Left lung (tissue), 10 donors: ENCODE measurements around the gene TFAP2E. TPM values are rescaled to one million over a fixed set of nuclear protein-coding genes. Genes with fewer than 3 reads are reported as not detected.

ENCODE experiments used
- ATAC-seq: fragments of 200-7000 bp; cut with Tn5 transposase; one replicate; pipeline ENCODE4 v1.9.1; 2020; ENCODE audit warnings: moderate library complexity
- DNase-seq, 4 donors: peaks; one replicate each; pipeline ENCODE4 v3.0.0-alpha.2; 2013 to 2020
- H3K27ac ChIP-seq, 2 donors: fragments of 200-600 bp; sonication (generic) in 1 of 2; one replicate each; pipeline versions ENCODE4 v1.5.0 to v1.8.0; 2020 to 2021
- H3K27me3 ChIP-seq, 2 donors: fragments of 200-600 bp; sonication (generic) in 1 of 2; one replicate each; pipeline versions ENCODE4 v1.5.0 to v1.8.0; 2020 to 2021
- H3K36me3 ChIP-seq, 2 donors: fragments of 200-600 bp; sonication (generic) in 1 of 2; one replicate each; pipeline versions ENCODE4 v1.5.0 to v1.8.0; 2020 to 2021
- H3K4me1 ChIP-seq, 2 donors: fragments of 200-600 bp; one replicate each; pipeline ENCODE4 v1.8.0; 2021
- H3K4me3 ChIP-seq, 2 donors: fragments of 200-600 bp; sonication (generic) in 1 of 2; one replicate each; pipeline versions ENCODE4 v1.5.0 to v1.8.0; 2020 to 2021; ENCODE audit warnings: mild to moderate bottlenecking in 1 of 2
- H3K9me3 ChIP-seq, 2 donors: fragments of 200-600 bp; sonication (generic) in 1 of 2; one replicate each; pipeline versions ENCODE4 v1.5.0 to v1.8.0; 2020 to 2021
- CTCF ChIP-seq, 2 donors: fragments of 200-600 bp; sonication (generic) in 1 of 2; IDR thresholded peaks; one replicate each; pipeline versions ENCODE4 v1.5.0 to v1.8.0; 2021; ENCODE audit warnings: antibody characterized with exemption in 2 of 2
- intact Hi-C, 2 donors: fragments of 100-400 bp; cut with DNase I; formaldehyde crosslinking; loops; one replicate each; pipeline versions ENCODE4 v1.11.2 to v1.14.2; 2022
- polyA plus RNA-seq, 6 donors: library from polyadenylated mRNA; unstranded; fragments of 120-200 nt; gene quantifications; one replicate each; pipeline ENCODE4 v1.2.1, GENCODE V29; 2013; ENCODE audit not compliant: insufficient read length in 6 of 6
- total RNA-seq, 2 donors: library from RNA; stranded (reverse); fragmentation: NEBNext Ultra II Directional; extraction: Animal tissue kit (Norgen Biotek cat#: 25700); gene quantifications; one replicate each; pipeline ENCODE4 v1.2.1, GENCODE V29; 2021
- donor health status: DM: no; HTN: yes; CAD: no.
- donor health status: DM: no; HTN: no; CAD: no.

Gene TFAP2E
- total and polyA plus RNA-seq, 8 donors = 1.3 to 7.4 (median 3.5) TPM

DNA sequence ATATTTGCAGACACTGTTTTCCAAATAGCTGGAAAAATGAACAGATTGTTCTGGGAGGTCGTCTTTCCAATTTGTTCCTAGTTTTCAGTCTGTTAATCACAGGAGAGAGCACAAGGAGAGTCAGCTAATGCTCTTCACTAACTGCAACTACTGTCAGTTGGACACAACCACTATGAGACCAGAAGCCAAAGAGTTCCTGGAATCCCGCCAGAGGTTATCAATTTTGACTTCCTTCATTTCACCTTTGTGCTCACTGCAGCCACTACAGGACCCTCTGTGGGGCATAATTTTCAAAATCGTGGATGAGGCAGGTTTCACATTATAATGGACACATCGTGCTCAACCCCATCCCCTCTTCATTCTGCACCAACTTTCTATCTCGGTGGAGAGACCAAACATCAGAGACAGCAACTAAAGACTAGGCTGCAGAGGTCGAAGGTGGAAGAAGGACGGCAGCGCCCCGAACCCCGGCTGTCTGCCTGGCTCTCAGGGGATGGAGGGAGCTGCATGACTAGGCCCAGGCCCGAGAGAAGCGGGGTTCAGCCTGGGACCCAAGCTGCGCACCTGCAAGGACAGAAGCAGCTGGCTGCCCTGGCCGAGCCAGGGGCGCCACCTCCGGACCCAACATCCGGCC lies 16.5 kb upstream of the TFAP2E start:
- no peak for TF ChIP-seq CTCF (IDR thresholded peaks at IDR 0.05)
- Histone ChIP-seq H3K4me3 (peak overlapping the region; percentile 73 to 89), H3K27ac (peak overlapping the region; percentile 94 to 99), H3K36me3 (peaks cover 0 to 36% of the 10 kb centered on the region in 2 donors), H3K27me3 (no peaks in the 10 kb centered on the region), H3K4me1 (peaks cover 18 to 71% of the 10 kb centered on the region in 2 donors), H3K9me3 (no peaks in the 10 kb centered on the region)
- intact Hi-C loops = no loop called here
- DNase-seq (no peak), ATAC-seq (no peak)

GRCh38 chr1:35557118-35557610 lies 15.9 kb upstream of the TFAP2E start, which contains the start of gene KIAA0319L:
Gene KIAA0319L, minus strand, starts transcription at chr1:35557403. Its CDS starts 2,912 bp downstream, at chr1:35554491.
- no peaks in the 10 kb centered on the region for H3K9me3 ChIP-seq
- no peaks in the 10 kb centered on the region for H3K27me3 ChIP-seq
- no peak for TF ChIP-seq CTCF (IDR thresholded peaks at IDR 0.05)
- DNase-seq = peak in 2 of 4 donors; percentile 91 to 96
- H3K4me1 ChIP-seq = peaks cover 18 to 71% of the 10 kb centered on the region in 2 donors
- peak within 1 kb of the TSS; percentile 94 to 99 for H3K27ac ChIP-seq
- peak within 1 kb of the TSS; percentile 73 to 89 for H3K4me3 ChIP-seq
- intact Hi-C loops = no loop called here
- ATAC-seq = peak; percentile 87
- H3K36me3 ChIP-seq = peaks cover 0 to 36% of the 10 kb centered on the region in 2 donors

- no peak for TF ChIP-seq CTCF (IDR thresholded peaks at IDR 0.05)
- Histone ChIP-seq H3K27ac (peak within 1 kb of the TSS; percentile 94 to 99), H3K9me3 (no peaks in the 10 kb centered on the region), H3K4me1 (peaks cover 18 to 71% of the 10 kb centered on the region in 2 donors), H3K36me3 (peaks cover 0 to 34% of the 10 kb centered on the region in 2 donors), H3K4me3 (peak within 1 kb of the TSS; percentile 73 to 89), H3K27me3 (no peaks in the 10 kb centered on the region)
- DNase-seq (peak; percentile 96 to 99 (median 96)), ATAC-seq (peak; percentile 91)
- intact Hi-C loops = no loop called here
Measured at GRCh38 chr1:35557611-35558373, 15.3 kb upstream of the TFAP2E start, which contains the start of gene NCDN. Gene NCDN, plus strand, starts transcription at chr1:35557799. Its CDS starts 392 bp downstream, at chr1:35558191.

DNA sequence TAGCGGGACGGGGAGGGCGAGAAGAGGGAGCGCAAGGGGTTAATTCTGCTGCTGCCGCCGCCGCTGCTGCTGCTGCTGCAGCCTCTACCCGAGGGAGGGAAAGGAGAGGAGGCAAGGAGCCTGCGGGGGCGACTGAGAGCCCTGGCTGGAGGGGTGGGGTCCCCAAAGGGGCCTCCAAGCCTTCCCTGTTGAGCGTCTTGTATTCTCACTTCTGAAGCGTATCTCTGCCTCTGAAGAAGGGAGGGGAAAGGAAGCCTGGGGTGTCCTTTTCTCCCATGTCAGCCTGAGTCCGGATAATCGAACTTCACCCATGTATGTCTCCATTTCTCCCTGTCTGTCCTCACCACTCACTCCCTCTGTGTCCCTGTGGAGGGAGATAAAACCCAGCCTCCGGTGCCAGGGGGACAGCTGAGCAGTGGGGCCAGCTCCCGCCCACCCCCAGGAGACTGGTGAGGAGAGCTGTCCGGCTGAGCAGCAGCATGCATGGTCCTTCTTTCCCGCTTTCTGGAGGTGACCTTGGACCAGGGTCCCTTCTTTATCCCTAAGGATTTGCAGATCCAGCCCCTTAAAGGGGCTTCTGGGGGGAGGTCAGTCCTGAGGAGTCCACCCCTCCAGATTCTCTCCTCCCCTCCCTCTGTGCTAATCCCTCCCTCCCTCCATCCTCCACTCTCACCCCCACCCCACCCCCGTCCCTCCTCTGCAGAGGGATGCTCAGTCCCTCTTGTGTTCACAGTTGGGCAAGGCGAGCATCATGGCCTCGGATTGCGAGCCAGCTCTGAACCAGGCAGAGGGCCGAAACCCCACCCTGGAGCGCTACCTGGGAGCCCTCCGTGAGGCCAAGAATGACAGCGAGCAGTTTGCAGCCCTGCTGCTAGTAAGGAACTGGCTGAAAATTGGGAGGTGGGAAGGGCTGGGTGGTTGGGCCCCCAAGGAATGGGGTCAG lies 14.5 kb upstream of the TFAP2E start:
- intact Hi-C loops = no loop called here
- no peak for TF ChIP-seq CTCF (IDR thresholded peaks at IDR 0.05)
- ATAC-seq = no peak

More for the DNA sequence above, 14.5 kb upstream of the TFAP2E start:
- Histone ChIP-seq H3K27me3 (no peaks in the 10 kb centered on the region), H3K4me3 (peak overlapping the region; percentile 73 to 89), H3K36me3 (peaks cover 0 to 29% of the 10 kb centered on the region in 2 donors), H3K27ac (peak overlapping the region; percentile 94 to 99), H3K9me3 (no peaks in the 10 kb centered on the region), H3K4me1 (peaks cover 14 to 62% of the 10 kb centered on the region in 2 donors)
- no peak for DNase-seq
